ENCODE measurements around the gene ICA1.

GRCh38 chr7:8092140-8092539, 169.8 kb downstream of the ICA1 start:
- TF ChIP-seq CTCF (IDR thresholded peaks at IDR 0.05), result no peak
- TF ChIP-seq POLR2A (IDR thresholded peaks at IDR 0.05), result no peak

All from thyroid gland (tissue), 4 donors.